K562 (cell line): ENCODE measurements around the gene CRYBG2. TPM values are rescaled to one million over a fixed set of nuclear protein-coding genes. Genes with fewer than 3 reads are reported as not detected.

ENCODE experiments used
- NFIC ChIP-seq: fragments of 450-650 bp; IDR thresholded peaks from 2 replicates; pipeline ENCODE4 v1.6.1; 2017; ENCODE audit warnings: mild to moderate bottlenecking, inconsistent platforms
- SMC3 ChIP-seq: conservative IDR thresholded peaks from 2 replicates; pipeline ENCODE4 v1.6.1; 2011; ENCODE audit warnings: low read depth, low read length, improper control_type of control experiment; ENCODE audit not compliant: insufficient read depth
- ZBED1 ChIP-seq: IDR thresholded peaks from 2 replicates; pipeline ENCODE4 v1.6.1; 2014
- ZNF197 ChIP-seq: fragments of 200-800 bp; sonication (Bioruptor generic); IDR thresholded peaks from 2 replicates; pipeline ENCODE4 v1.6.1; 2016; ENCODE audit warnings: low read depth, missing genetic modification characterization, missing compliant biosample characterization
- polyA plus RNA-seq, 8 experiments: library from polyadenylated mRNA; depleted of rRNA in 4 of 8; stranded (reverse) in 5 of 8; unstranded in 3 of 8; fragments of >200 nt; fragmentation: Nextera tagmentation in 2 of 8; fragmentation: Illumina TruSeq in 1 of 8; extraction: Ambion mirVana in 2 of 8; extraction: Trizol in 1 of 8; gene quantifications; 2 replicates each; pipeline versions ENCODE4 v1.2.1 to v1.2.3, GENCODE V29; 2011 to 2014; ENCODE audit warnings: inconsistent platforms in 1 of 8, missing spikeins in 1 of 8
- total RNA-seq, 7 experiments: library from RNA; depleted of rRNA in 6 of 7; stranded (reverse); fragments of >200 nt in 6 of 7; fragmentation: Illumina TruSeq in 2 of 7; extraction: Trizol in 2 of 7; gene quantifications; 2 replicates each; pipeline versions ENCODE4 v1.2.1 to v1.2.3, GENCODE V29; 2011 to 2021; ENCODE audit warnings: low replicate concordance in 1 of 7
- TF ChIP-seq, protein P1 (sequence below): fragments of 450-650 bp; IDR thresholded peaks from 2 replicates; pipeline ENCODE4 v1.6.1; 2016; ENCODE audit warnings: mild to moderate bottlenecking, moderate library complexity

Gene CRYBG2
- total and polyA plus RNA-seq, 9 of the 15 experiments (the other 6 are each of a cell fraction or from before 2014, with no cell fraction given): 0.39 to 8.5 (median 3.7) TPM

DNA sequence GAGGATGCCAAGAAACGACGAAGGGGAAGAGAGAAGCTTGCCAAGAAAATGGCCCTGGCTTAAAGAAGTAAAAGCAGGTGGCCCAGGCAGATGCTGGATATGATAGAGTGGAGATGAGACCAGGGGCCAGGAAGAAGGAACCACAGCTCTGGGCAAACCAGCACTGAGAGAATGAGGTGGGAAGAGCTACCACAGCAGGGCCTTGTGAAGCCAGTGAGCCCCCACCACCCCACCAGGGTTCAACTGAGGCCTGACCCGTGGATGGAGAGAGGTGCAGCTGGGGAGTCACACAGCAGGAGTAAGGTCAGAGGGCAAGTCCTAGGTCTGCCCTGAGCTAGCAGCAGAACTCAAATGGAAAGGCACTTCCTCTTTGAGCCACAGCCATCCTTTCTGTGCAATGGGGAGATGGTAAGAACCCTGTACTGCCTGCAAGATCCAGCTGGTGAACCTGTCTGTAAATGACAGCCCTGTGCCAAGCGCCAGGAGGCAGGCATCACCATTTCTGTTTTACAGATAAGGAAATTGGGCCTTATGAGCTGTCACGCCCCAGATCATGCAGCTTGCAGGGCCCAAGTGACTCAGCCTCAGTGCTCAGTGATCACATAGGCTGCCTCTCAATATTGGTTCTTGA, 65.5 kb downstream of the CRYBG2 start (continued):
- TF ChIP-seq, protein P1, sequence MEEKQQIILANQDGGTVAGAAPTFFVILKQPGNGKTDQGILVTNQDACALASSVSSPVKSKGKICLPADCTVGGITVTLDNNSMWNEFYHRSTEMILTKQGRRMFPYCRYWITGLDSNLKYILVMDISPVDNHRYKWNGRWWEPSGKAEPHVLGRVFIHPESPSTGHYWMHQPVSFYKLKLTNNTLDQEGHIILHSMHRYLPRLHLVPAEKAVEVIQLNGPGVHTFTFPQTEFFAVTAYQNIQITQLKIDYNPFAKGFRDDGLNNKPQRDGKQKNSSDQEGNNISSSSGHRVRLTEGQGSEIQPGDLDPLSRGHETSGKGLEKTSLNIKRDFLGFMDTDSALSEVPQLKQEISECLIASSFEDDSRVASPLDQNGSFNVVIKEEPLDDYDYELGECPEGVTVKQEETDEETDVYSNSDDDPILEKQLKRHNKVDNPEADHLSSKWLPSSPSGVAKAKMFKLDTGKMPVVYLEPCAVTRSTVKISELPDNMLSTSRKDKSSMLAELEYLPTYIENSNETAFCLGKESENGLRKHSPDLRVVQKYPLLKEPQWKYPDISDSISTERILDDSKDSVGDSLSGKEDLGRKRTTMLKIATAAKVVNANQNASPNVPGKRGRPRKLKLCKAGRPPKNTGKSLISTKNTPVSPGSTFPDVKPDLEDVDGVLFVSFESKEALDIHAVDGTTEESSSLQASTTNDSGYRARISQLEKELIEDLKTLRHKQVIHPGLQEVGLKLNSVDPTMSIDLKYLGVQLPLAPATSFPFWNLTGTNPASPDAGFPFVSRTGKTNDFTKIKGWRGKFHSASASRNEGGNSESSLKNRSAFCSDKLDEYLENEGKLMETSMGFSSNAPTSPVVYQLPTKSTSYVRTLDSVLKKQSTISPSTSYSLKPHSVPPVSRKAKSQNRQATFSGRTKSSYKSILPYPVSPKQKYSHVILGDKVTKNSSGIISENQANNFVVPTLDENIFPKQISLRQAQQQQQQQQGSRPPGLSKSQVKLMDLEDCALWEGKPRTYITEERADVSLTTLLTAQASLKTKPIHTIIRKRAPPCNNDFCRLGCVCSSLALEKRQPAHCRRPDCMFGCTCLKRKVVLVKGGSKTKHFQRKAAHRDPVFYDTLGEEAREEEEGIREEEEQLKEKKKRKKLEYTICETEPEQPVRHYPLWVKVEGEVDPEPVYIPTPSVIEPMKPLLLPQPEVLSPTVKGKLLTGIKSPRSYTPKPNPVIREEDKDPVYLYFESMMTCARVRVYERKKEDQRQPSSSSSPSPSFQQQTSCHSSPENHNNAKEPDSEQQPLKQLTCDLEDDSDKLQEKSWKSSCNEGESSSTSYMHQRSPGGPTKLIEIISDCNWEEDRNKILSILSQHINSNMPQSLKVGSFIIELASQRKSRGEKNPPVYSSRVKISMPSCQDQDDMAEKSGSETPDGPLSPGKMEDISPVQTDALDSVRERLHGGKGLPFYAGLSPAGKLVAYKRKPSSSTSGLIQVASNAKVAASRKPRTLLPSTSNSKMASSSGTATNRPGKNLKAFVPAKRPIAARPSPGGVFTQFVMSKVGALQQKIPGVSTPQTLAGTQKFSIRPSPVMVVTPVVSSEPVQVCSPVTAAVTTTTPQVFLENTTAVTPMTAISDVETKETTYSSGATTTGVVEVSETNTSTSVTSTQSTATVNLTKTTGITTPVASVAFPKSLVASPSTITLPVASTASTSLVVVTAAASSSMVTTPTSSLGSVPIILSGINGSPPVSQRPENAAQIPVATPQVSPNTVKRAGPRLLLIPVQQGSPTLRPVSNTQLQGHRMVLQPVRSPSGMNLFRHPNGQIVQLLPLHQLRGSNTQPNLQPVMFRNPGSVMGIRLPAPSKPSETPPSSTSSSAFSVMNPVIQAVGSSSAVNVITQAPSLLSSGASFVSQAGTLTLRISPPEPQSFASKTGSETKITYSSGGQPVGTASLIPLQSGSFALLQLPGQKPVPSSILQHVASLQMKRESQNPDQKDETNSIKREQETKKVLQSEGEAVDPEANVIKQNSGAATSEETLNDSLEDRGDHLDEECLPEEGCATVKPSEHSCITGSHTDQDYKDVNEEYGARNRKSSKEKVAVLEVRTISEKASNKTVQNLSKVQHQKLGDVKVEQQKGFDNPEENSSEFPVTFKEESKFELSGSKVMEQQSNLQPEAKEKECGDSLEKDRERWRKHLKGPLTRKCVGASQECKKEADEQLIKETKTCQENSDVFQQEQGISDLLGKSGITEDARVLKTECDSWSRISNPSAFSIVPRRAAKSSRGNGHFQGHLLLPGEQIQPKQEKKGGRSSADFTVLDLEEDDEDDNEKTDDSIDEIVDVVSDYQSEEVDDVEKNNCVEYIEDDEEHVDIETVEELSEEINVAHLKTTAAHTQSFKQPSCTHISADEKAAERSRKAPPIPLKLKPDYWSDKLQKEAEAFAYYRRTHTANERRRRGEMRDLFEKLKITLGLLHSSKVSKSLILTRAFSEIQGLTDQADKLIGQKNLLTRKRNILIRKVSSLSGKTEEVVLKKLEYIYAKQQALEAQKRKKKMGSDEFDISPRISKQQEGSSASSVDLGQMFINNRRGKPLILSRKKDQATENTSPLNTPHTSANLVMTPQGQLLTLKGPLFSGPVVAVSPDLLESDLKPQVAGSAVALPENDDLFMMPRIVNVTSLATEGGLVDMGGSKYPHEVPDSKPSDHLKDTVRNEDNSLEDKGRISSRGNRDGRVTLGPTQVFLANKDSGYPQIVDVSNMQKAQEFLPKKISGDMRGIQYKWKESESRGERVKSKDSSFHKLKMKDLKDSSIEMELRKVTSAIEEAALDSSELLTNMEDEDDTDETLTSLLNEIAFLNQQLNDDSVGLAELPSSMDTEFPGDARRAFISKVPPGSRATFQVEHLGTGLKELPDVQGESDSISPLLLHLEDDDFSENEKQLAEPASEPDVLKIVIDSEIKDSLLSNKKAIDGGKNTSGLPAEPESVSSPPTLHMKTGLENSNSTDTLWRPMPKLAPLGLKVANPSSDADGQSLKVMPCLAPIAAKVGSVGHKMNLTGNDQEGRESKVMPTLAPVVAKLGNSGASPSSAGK: no peak
- TF ChIP-seq NFIC: 0 out of 2 replicates have a peak, but pooled peaks have one; percentile 4
- 0 out of 2 replicates have a peak, but pooled peaks have one; percentile 1 for TF ChIP-seq SMC3
- TF ChIP-seq ZBED1: no peak
- no peak for TF ChIP-seq ZNF197 (CRISPR knock-in tag)
